ENCODE measurements around the gene AKR1C2.
"Not testable (repeated sequence)": the region's sequence is repeated elsewhere in the genome, so short reads cannot be mapped to it uniquely, and the experiment has no call there.

AKR1C2 gene

DNA sequence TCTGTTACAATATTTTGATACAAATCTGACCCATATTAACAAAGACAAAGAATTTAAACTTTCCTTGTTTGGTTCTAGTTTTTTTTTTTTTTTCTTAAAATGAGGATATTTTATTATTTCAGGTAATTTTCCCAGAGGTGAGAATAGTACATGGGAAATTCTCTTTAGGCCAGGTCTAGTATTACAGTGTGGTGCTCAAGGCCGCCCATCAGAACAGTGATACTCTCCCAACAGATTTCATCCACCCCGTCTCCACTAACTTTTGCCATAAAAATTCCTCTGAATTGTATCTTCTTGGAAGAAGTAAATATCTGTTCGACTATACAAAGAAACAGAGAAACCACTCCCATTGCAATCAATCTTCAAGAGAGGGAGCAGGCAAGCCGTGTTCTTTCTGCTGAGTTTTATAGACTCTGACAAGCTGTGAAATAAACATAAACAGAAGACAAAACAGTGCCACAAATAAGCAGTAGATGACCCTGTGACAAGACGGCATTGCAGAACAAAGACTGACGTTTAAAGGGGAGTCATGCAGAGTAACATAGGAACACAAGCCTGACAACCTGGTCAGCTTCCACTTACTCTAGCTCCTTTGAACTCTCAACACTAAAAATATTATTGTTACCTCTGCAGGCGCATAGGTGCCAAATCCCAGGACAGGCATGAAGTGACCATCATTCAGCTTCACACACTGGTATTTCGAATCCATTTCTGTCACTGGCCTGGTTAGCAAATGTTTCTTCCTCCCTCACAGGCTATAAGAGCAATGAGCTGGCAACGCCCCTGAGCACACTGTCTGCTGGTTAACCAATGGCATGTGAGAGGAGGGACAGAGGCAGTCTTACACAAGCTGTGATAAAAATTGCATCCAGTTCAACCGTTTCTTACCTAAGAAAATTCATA, at the start of gene AKR1C2:
Gene AKR1C2 (minus strand): TSS at position 731 of the 903 bp plus-strand sequence. CDS start 22 bp downstream, at position 709.
- DNase-seq (ENCODE audit: low spot score) = not testable (repeated sequence)

DNA sequence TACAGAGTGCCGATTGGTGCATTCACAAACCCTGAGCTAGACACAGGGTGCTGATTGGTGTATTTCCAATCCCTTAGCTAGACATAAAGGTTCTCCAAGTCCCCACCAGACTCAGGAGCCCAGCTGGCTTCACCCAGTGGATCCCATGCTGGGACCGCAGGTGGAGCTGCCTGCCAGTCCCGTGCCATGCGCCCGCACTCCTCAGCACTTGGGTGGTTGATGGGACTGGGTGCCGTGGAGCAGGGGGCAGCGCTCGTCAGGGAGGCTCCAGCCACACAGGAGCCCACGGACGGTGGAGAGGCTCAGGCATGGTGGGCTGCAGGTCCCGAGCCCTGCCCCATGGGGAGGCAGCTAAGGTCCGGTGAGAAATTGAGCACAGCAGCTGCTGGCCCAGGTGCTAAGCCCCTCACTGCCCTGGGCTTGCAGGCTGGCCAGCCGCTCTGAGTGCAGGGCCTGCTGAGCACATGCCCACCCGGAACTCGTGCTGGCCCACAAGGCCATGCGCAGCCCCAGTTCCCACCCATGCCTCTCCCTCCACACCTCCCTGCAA, 49.4 kb upstream of the AKR1C2 start:
- DNase-seq (ENCODE audit: low spot score) = not testable (repeated sequence)

DNA sequence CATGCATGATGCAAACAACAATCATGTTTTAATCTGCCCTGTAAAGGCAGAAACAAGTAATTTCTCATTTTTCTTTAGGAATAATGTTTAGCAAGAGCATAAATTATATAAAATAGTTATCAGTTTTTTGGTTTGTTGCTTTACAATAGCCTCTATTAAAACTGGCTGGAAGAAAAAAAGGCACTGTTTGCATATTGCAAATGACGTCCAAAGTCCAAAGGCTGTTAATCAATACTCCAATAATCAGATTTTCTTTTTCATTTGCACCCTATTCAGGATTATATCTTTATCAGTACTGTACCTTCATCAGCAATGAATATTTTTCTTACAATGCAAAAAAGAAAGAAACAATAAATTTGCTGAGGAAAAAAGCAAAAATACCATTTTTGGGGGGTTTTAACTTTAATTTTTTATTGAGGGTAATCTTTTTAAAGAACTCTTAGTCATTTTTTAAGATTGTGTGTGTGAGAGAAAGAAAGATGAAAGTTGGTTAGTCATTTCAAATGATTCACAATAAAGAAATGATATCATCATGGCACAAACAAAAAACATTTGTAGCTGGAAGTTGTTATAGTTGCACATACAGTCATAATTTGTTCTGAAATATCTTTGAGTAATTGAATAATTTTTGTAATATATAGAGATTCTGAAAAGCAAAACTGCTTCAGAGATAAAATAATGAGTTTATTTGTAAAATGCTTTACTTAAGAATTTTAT, 44.4 kb upstream of the AKR1C2 start:
- DNase-seq (ENCODE audit: low spot score) = no peak

- DNase-seq (ENCODE audit: low spot score) = not testable (repeated sequence)
Measured at GRCh38 chr10:5047055-5047454, 43.4 kb upstream of the AKR1C2 start.

DNA sequence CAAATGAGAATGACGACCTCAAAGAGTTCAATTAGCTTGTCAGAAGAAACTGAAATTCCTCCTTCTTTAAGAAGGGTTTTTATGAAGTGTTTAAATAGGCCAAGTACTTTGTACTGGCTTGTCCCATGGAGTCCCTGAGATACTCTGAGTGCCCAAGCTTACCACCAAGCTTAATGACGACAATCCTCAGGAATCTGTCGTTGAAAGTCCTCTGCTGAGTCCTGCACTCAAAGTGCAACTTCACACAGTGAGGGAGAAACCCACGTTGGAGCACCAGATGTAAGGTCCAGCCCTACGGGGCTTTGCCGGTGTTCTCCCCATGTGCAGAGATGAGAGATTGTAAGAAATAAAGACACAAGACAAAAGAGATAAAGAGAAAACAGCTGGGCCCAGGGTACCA, 42.8 kb upstream of the AKR1C2 start:
- DNase-seq (ENCODE audit: low spot score) = no peak

DNA sequence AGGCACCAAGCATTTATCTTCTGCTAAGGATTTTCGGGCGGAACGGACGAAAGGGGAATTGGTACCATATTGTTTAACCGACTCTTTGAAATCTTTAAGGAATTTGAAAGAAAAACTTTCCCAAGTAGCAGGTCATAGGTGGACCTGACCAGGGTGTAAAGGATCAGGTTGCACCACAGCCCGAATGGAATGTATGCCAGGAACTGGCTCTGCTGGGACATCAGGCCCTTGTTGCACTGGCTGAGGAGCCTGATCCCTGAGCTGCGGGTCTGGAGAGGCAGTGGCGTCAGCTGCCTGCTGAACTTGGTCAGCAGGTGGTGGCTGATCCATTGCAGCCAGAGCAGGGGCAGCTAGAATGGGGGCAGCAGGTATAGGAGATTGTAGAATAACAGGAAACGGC, 41.4 kb upstream of the AKR1C2 start:
- DNase-seq (ENCODE audit: low spot score) = no peak

DNA sequence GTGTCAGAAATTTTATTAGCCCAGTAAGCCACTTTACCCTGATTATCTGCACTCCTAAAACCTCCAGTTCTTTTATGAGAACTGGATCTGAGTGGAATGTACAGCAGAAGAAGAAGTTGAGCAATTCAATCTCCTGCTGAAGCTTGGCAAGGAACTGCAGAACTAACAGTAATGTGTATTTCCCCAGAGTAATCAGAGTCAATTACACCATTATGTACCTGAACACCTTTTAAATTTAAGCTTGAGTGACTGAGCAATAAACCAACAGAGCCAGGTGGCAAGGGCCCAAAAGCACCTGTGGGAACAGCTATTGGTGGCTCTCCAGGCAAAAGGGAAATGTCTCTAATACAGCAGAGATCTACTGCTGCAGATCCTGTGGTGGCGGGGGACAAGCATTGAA, 40.1 kb upstream of the AKR1C2 start:
- DNase-seq (ENCODE audit: low spot score) = no peak

- DNase-seq (ENCODE audit: low spot score) = no peak
Measured at GRCh38 chr10:5042922-5043321, 39.3 kb upstream of the AKR1C2 start.

DNA sequence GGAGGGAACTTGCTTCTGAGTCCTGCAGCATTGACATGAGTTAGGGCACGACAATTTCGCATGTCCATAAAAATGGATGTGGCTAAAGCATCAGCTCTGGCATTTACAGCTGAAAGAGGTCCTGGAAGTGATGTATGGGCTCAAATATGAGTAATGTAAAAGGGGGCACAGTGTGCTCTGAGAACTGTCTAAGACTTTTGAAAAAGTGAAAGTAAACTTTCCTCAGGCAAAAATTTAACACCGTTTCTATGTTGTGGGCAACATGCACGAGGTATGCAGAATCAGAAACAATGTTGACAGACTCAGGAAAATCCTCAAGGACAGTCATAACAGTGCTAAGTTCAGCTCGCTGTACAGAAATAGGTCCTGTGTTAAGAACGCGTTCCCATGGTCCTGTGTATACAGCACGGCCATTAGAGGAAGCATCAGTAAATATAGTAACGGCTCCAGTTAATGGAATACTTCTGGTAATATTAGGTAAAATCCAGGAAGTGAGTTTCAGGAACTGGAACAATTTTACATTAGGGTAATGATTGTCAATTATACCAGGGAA, 37.9 kb upstream of the AKR1C2 start:
- DNase-seq (ENCODE audit: low spot score) = no peak

DNA sequence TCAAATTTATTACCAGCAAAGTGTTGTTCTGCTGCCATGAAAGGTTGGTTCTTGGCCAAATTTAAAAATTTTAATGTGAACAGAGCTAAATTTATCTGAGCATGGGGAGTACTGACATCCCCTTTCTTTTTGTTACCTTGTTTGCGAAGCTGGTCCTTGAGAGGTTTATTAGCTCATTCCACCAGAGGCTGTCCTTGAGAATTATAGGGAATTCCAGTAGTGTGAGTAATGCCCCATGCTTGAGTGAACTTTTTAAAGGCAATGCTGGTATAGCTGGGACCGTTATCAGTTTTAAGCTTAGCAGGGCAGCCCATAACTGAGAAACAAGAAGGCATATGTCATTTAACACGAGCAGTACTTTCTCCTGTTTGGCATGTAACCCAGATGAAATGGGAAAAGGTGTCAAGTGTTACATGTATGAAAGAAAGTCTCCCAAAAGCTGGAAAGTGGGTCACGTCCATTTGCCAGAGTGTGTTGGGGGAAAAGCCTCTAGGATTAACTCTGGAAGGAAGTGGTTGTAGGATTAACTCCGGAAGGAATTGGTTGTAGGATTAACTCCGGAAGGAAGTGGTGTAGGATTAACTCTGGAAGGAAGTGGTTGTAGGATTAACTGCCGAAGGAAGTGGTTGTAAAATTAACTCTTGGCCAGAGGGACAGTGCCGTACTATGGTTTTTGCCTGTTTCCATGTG, 37.3 kb upstream of the AKR1C2 start:
- DNase-seq (ENCODE audit: low spot score) = no peak

DNA sequence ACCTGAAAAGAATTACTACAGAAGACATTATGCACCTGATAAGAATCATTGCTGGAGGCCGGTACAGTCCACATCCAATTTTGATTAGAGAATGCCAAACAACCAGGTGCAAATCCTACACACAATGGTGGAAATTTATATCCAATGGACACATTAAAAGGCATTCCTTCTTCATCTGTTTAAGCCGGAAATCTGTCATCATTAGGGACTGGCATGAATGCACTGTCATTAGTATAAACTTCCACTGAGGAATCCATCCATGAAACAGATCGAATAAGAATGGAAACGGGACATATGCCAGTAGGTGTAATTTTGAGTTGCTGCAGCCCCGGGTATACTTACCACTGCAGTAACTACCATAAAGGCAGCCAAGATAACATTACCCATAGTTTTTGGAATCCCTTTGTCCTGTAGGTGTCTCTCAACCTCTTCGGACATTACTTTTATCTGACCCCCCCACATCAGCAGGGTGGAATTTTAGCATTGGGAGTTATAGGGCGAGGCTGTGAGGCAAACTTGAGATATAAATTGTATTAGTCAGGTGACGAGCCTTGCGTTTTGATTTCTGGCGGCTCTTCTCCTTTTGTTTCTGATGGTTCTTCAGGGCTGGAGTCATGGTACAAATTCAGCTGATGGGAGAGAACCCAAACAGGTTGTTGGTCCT, 36.5 kb upstream of the AKR1C2 start:
- DNase-seq (ENCODE audit: low spot score) = no peak

GRCh38 chr10:5038733-5039132, 35.1 kb upstream of the AKR1C2 start:
- DNase-seq (ENCODE audit: low spot score) = no peak

DNA sequence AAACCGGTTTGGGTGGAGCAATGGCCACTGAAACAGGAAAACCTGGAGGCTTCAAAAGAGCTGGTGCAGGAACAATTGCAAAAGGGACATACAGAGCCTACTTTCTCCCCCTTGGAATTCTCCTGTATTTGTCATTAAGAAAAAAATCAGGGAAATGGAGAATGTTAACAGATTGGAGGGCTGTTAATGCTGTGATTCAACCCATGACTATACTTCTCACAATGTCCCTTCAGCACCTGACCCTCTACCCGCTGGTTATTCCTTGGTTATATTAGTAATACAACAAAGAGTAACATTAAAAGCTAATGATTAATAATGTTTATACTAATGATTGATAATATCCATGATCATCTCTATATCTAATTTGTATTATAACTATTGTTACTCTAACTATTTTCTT, 34.4 kb upstream of the AKR1C2 start:
- no peak for DNase-seq (ENCODE audit: low spot score)

GRCh38 chr10:5036511-5036910, 32.9 kb upstream of the AKR1C2 start:
- no peak for DNase-seq (ENCODE audit: low spot score)

- DNase-seq (ENCODE audit: low spot score) = no peak
Measured at GRCh38 chr10:5035356-5035755, 31.7 kb upstream of the AKR1C2 start.

DNA sequence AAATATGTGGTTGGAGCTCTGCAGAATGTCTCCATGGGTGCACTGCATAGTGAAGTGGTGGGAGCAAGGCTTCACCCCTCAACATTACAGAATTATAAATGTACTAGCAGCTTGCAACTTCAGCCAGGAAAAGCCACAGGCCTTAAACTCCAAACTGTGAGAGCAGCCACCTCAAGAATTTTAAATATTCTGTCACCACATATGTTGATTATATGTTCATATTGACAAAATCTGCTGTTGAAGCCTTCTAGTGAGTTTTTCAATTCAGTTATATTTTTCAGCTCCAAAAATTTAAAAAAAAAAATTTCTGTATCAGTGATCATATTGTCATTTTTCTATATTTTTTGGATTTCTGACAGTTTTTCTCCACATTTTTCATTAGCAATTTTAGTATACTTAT, 30.9 kb upstream of the AKR1C2 start:
- DNase-seq (ENCODE audit: low spot score) = no peak

- no peak for DNase-seq (ENCODE audit: low spot score)
Measured at GRCh38 chr10:5033061-5033778, 29.6 kb upstream of the AKR1C2 start.

DNA sequence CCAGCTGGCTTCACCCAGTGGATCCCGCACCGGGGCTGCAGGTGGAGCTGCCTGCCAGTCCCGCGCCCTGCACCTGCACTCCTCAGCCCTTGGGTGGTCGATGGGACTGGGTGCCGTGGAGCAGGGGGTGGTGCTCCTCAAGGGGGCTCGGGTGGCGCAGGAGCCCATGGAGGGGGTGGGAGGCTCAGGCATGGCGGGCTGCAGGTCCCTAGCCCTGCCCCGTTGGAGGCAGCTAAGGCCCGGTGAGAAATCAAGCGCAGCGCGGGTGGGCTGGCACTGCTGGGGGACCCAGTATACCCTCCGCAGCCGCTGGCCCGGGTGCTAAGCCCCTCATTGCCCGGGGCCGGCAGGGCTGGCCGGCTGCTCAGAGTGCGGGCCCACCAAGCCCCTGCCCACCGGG, 28.8 kb upstream of the AKR1C2 start:
- not testable (repeated sequence) for DNase-seq (ENCODE audit: low spot score)

GRCh38 chr10:5031588-5031987, 27.9 kb upstream of the AKR1C2 start:
- DNase-seq (ENCODE audit: low spot score) = not testable (repeated sequence)

- no peak for DNase-seq (ENCODE audit: low spot score)
Measured at GRCh38 chr10:5030989-5031388, 27.3 kb upstream of the AKR1C2 start.

DNA sequence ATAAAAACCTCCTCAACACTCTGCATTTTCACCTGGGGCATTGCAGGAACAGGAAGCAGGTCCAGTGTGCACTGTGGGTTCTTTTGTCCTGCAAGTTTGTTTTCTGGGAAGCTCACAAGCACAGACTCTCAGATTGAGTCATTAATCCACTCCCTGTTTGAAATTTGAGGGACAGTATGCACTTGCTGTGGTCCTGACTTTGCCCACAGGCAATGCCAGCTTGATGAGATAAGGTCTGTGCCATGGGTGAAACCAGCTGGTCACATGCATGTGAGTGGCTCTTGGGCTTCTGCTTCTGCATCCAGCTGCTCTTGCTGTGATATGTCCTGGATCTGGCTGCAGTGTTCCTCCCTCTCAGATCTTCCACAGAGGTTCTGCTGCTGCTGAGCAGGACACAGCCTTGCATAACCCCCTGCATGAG, 21.8 kb upstream of the AKR1C2 start:
- DNase-seq (ENCODE audit: low spot score) = not testable (repeated sequence)
